ENCODE results near the gene ELOB. TPM values are rescaled to one million over a fixed set of nuclear protein-coding genes. Genes with fewer than 3 reads are reported as not detected.

ELOB gene
- total RNA-seq, 1 experiment from 2014 or later = 259 TPM

GRCh38 chr16:2816751-2817339, 39.8 kb upstream of the ELOB start, which contains the start of gene PRSS21:
PRSS21 (plus strand) TSS chr16:2817237; CDS start chr16:2817269, 32 bp downstream.
- H3K36me3 ChIP-seq (ENCODE audit: low read depth) = no peaks in the 10 kb centered on the region
- no peak within 1 kb of the TSS for H3K27ac ChIP-seq

GRCh38 chr16:2815299-2815771, 38.3 kb upstream of the ELOB start:
- peaks cover 32% of the 10 kb centered on the region for H3K4me1 ChIP-seq (replicated peaks; ENCODE audit: insufficient read depth)
- H3K4me2 ChIP-seq = no peak overlapping the region
- peaks cover 22% of the 10 kb centered on the region for H3K79me2 ChIP-seq (ENCODE audit: low read depth)
- H2AFZ ChIP-seq = no peak overlapping the region
- H3K27me3 ChIP-seq (ENCODE audit: insufficient read depth, low read depth) = 0 out of 2 replicates have a peak, but pooled peaks cover 3% of the 10 kb centered on the region
- no peaks in the 10 kb centered on the region for H3K9me2 ChIP-seq (ENCODE audit: insufficient read depth)
- H3F3A ChIP-seq (ENCODE audit: insufficient read depth, low read depth) = peaks cover 18% of the 10 kb centered on the region; the same call in 1 of the 2 replicates
- no peaks in the 10 kb centered on the region for H3K36me3 ChIP-seq (ENCODE audit: low read depth)
- no peak for TF ChIP-seq EZH2 (IDR thresholded peaks at IDR 0.05; ENCODE audit: low read depth)
- TF ChIP-seq CTCF (conservative IDR thresholded peaks at IDR 0.05) = no peak
- intact Hi-C loops (cut with micrococcal nuclease; ENCODE audit: unreplicated experiment) = loop anchor here (5.0 kb wide), 2 partner anchors 38 to 42 kb away; partner anchors contain the start of genes ELOB and PRSS22
- no peak for DNase-seq
- POLR2A ChIA-PET (ENCODE audit: unreplicated experiment) = no interaction called here
- no TSS peak for BruUV-seq (replicated peaks)
- no peak overlapping the region for H3K27ac ChIP-seq
- H3K9me3 ChIP-seq (ENCODE audit: insufficient read depth, low read depth) = no peaks in the 10 kb centered on the region
- H4K20me1 ChIP-seq (ENCODE audit: insufficient read depth) = no peaks in the 10 kb centered on the region
- no peak overlapping the region for H3K4me3 ChIP-seq
- CTCF ChIA-PET = no interaction called here

More at GRCh38 chr16:2816751-2817339, 39.8 kb upstream of the ELOB start, which contains the start of gene PRSS21:
- CTCF ChIA-PET = interaction anchor here (0.6 to 0.7 kb wide), 2 partner anchors 23 to 58 kb away, joined by 3 to 7 read pairs; no protein-coding TSS in a partner anchor
- Histone ChIP-seq H4K20me1 (ENCODE audit: insufficient read depth) (no peaks in the 10 kb centered on the region), H3K9me2 (ENCODE audit: insufficient read depth) (no peaks in the 10 kb centered on the region), H3K27me3 (ENCODE audit: insufficient read depth, low read depth) (no peaks in the 10 kb centered on the region), H3K4me1 (replicated peaks; ENCODE audit: insufficient read depth) (peaks cover 28% of the 10 kb centered on the region), H3K4me2 (peak within 1 kb of the TSS; percentile 93), H3K9me3 (ENCODE audit: insufficient read depth, low read depth) (no peaks in the 10 kb centered on the region), H3K4me3 (peak within 1 kb of the TSS; percentile 81), H3F3A (ENCODE audit: insufficient read depth, low read depth) (peaks cover 23% of the 10 kb centered on the region; the same call in 1 of the 2 replicates), H2AFZ (peak within 1 kb of the TSS; percentile 77), H3K79me2 (ENCODE audit: low read depth) (peaks cover 22% of the 10 kb centered on the region)
- no TSS peak for BruUV-seq (replicated peaks)
- TF ChIP-seq EZH2 (IDR thresholded peaks at IDR 0.05; ENCODE audit: low read depth) (no peak), CTCF (conservative IDR thresholded peaks at IDR 0.05) (peak; percentile 73)
- peak; percentile 38 to 75 for DNase-seq
- POLR2A ChIA-PET (ENCODE audit: unreplicated experiment) = interaction anchor here (0.6 to 0.7 kb wide), 2 partner anchors 20 to 289 kb away, joined by 6 to 16 read pairs; no protein-coding TSS in a partner anchor
- intact Hi-C loops (cut with micrococcal nuclease; ENCODE audit: unreplicated experiment) = loop anchor here (1.0 to 5.0 kb wide), 3 partner anchors 40 to 51 kb away; partner anchors contain the start of genes ELOB and PRSS22

- POLR2A ChIA-PET (ENCODE audit: unreplicated experiment) = no interaction called here
- Histone ChIP-seq H3K4me2 (no peak overlapping the region), H3K27me3 (ENCODE audit: insufficient read depth, low read depth) (0 out of 2 replicates have a peak, but pooled peaks cover 3% of the 10 kb centered on the region), H2AFZ (no peak overlapping the region), H3K4me3 (no peak overlapping the region), H4K20me1 (ENCODE audit: insufficient read depth) (no peaks in the 10 kb centered on the region), H3K79me2 (ENCODE audit: low read depth) (peaks cover 22% of the 10 kb centered on the region), H3K4me1 (replicated peaks; ENCODE audit: insufficient read depth) (peaks cover 32% of the 10 kb centered on the region), H3K36me3 (ENCODE audit: low read depth) (no peaks in the 10 kb centered on the region), H3K27ac (no peak overlapping the region), H3K9me2 (ENCODE audit: insufficient read depth) (no peaks in the 10 kb centered on the region), H3K9me3 (ENCODE audit: insufficient read depth, low read depth) (no peaks in the 10 kb centered on the region), H3F3A (ENCODE audit: insufficient read depth, low read depth) (peaks cover 18% of the 10 kb centered on the region; the same call in 1 of the 2 replicates)
- intact Hi-C loops (cut with micrococcal nuclease; ENCODE audit: unreplicated experiment) = loop anchor here (5.0 kb wide), 2 partner anchors 37 to 43 kb away; partner anchors contain the start of genes ELOB and PRSS22
- no peak for DNase-seq
- CTCF ChIA-PET = no interaction called here
- no TSS peak for BruUV-seq (replicated peaks)
- no peak for TF ChIP-seq CTCF (conservative IDR thresholded peaks at IDR 0.05)
- no peak for TF ChIP-seq EZH2 (IDR thresholded peaks at IDR 0.05; ENCODE audit: low read depth)
These were observed 37.6 kb upstream of the ELOB start for GRCh38 chr16:2814551-2815298.
